Activated effector memory CD4-positive, alpha-beta T cell treated with Interleukin-2 at 50 U/mL for 16 hours (primary cell): ENCODE results near the gene MPPED2.

Experiments used
- DNase-seq: peaks from one replicate; pipeline ENCODE4 v3.0.0-alpha.2; 2020

The MPPED2 gene

GRCh38 chr11:30586251-30587144 lies at the start of gene MPPED2:
MPPED2 (minus strand) TSS chr11:30586353; CDS start chr11:30580373, 5,980 bp downstream.
- no peak for DNase-seq

GRCh38 chr11:30635401-30635989 lies 49.3 kb upstream of the MPPED2 start:
- DNase-seq = no peak

DNA sequence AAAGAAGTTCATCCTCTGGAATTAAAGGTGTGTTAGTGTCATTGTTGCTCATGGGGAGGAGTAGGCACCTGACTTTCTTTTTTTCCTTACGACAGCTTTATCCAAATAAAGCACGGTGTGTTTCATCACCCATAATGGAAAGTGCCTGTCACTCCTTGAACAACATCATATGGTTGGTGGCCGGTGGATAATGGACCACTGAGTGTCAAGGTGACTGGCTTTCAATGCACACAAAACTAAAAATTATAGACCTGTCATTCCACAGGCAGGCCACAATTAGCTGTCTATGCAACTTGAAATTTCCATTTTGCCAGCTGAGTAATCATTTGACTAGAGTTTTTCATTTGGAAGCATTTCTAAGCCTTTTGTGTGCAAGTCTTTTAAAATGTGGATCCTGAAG lies 45.0 kb upstream of the MPPED2 start:
- no peak for DNase-seq

DNA sequence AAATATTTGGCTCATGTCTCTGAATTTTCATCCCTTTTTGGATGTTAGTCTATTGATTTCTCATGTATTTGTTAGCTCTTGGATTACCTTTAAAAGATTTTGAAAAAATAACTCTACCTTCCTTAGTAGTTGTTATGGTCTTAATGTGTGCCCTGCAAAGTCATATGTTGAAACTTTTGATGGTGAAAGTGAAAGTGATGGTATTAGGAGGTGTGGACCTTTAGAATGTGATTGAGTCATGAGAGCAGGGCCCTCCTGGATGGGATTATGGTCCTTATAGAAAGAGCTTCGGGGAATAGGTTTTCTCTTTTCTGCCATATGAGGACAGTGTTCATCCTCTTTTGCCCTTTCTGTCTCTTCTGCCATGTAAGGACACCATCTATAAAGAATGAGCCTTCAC lies 33.6 kb upstream of the MPPED2 start:
- no peak for DNase-seq

DNA sequence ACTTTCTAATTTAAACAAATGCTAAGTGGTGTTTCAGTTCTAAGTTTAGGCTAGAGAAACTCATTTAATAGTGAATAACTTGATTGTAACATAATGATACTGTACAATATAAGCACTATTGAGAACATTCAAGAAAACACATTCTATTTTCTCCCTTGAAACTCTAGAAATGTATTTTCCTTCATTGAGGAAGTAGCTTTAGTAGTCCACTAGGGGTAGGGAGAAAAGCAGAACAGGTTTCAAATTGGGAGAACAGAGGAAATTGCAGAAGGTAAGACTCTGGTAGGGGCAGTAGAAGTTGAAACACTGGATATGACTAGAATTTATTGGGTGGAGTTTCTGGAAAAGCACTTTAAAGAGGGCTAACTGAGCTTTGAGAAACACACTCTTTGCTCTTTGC lies 31.6 kb upstream of the MPPED2 start:
- no peak for DNase-seq

DNA sequence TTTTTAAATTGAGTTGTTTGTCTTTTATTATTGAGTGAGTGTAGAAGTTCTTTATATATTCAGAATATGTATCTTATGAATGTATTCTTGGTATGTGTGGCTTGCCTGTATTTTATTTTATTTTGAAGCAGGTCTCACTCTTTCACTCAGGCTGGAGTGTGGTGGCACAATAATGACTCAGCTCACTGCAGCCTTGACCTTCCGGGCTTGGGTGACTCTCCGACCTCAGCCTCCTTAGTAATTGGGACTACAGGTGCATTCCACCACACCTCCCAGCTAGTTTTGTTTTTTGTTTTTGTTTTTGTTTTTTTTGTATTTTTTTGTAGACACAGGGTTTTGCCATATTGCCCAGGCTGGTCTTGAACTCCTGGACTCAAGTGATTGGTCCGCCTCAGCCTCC lies 24.5 kb upstream of the MPPED2 start:
- DNase-seq = no peak

GRCh38 chr11:30608534-30608933 lies 22.4 kb upstream of the MPPED2 start:
- DNase-seq = no peak

- DNase-seq = no peak
Measured at GRCh38 chr11:30605036-30605605, 19.0 kb upstream of the MPPED2 start.

DNA sequence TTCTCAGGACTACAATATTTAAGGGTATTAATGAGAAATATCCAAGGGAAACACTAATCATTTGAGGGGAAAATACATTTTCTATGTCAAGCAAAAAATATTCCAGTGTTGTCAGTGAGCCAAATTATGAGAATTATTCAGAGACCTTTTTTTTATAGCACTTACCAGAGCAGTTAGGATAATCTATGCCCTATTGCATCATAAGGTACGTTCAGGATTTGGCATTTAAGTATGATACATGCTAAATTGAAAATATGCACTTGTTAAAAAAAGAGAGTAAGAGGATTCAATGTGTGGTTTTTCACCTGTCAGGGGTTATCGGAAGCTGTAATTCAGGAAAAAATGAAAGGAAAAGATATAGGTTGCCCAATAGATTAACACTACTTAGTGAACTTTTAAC lies 17.2 kb upstream of the MPPED2 start:
- no peak for DNase-seq

DNA sequence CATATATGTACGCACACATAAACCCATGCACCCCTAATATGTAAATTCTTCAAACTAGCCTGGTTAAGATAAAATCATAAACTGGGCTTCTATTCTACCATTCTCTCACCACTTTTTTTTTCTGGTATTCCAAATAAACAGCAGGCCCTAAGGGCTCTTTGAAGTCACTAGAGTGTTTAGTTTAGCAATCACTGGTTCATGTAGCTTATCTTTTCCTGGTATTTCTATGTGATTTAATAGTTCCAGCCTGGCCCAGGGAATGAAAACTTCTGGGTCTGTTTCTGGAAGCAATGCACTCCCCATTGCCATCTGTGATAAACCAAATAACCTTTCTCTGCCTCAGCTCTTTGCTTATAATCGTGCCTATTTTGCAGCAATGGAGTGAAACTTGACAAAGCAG lies 10.7 kb upstream of the MPPED2 start:
- no peak for DNase-seq

- DNase-seq = no peak
Measured at GRCh38 chr11:30595934-30596333, 9.8 kb upstream of the MPPED2 start.

- no peak for DNase-seq
Measured at GRCh38 chr11:30594646-30595411, 8.7 kb upstream of the MPPED2 start.

- no peak for DNase-seq
Measured at GRCh38 chr11:30587269-30587812, 1.2 kb upstream of the MPPED2 start.

- no peak for DNase-seq
Measured at GRCh38 chr11:30585892-30586250, 282 bp downstream of the MPPED2 start.

- no peak for DNase-seq
Measured at GRCh38 chr11:30585125-30585891, 845 bp downstream of the MPPED2 start.

GRCh38 chr11:30583476-30584280 lies 2.5 kb downstream of the MPPED2 start:
- no peak for DNase-seq

DNA sequence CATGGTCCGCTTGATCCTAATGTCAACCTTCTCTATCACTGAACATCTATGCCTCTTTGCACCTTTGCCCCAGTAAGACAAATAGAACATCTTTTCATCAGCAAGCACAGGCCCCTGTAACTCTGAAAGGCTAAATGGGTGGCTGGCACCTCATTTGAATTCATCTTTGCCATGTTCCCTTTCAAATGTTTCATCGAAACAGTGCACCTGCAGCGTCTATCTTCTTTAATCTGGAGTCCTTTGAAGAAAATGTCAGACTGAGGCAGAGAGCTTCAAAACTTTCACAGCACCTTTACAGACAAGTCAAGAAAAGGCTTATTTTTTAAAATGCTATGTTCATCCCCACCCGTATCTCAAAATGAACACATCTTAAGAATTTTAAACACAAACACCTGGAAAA lies 3.4 kb downstream of the MPPED2 start:
- DNase-seq = no peak

- no peak for DNase-seq
Measured at GRCh38 chr11:30581675-30582074, 4.5 kb downstream of the MPPED2 start.

GRCh38 chr11:30580573-30580972 lies 5.6 kb downstream of the MPPED2 start:
- DNase-seq = no peak

DNA sequence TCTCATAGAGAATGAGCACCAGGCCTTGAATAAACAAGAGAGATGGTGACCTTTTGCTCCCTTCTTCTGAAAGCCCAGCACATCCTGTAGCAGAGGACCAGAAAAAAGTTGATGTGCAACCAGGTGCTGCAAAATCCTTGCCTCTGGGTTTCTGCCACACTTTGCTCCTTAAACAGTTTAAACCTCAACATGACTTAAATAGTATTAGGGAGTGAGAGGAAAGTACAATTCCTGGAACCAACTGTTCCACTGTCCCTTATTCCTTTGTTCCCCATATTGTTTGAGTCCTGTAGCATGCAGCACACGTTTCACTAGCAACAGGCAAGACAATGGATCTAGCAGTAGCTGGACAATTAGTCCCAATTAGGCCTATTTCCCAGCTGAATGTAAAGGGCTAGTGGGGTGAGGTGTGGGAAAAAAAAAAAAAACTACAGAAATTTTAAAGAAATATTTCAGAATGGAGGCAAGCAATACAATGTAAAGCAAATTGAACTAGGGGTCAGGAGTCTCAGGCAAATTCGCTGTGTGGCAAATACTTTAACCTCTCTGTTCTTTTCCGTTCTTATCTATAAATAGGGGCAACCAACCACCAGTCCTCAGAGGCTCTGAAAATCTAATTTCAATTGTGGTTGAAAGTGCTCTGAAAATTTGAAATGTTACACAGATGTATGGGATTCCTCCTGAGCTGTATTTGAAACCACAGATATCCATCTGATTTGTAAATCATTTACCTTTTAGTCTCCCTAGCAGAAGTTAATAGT lies 6.6 kb downstream of the MPPED2 start:
- no peak for DNase-seq

DNA sequence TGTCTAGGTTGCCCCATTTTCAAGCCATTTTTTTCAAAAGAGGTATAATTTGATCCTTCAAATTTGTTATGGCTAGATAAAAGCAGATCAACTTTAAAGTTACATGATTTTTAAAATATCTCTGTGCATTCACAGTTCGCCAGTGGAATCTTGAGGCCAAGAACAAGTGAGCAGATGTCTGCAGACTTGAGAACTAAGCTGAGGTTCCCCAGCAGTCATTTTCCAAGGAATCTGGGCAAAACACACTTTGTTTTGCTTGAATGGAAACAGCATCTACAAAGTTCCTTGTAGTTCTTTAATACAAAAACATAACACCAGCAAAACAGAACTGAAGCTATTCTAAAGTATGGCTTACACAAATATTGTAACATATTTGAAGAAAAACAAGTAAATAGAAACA lies 7.7 kb downstream of the MPPED2 start:
- DNase-seq = no peak
